ENCODE measurements around the gene SNX25. TPM values are rescaled to one million over a fixed set of nuclear protein-coding genes. Genes with fewer than 3 reads are reported as not detected.
"Not testable (repeated sequence)": the region's sequence is repeated elsewhere in the genome, so short reads cannot be mapped to it uniquely, and the experiment has no call there.

Gene SNX25
- total RNA-seq, 1 donor from 2014 or later = 26.4 TPM

GRCh38 chr4:185235119-185235842 is 25.9 kb downstream of the SNX25 start:
- no peak for DNase-seq

- no peak for DNase-seq
These were observed 26.6 kb downstream of the SNX25 start for GRCh38 chr4:185235843-185236503.

GRCh38 chr4:185237175-185237574 is 27.8 kb downstream of the SNX25 start:
- peak; percentile 21 for DNase-seq

- DNase-seq = no peak
These were observed 28.9 kb downstream of the SNX25 start for GRCh38 chr4:185238215-185238681.

- DNase-seq = no peak
These were observed 29.4 kb downstream of the SNX25 start for GRCh38 chr4:185238750-185239149.

- not testable (repeated sequence) for DNase-seq
These were observed 31.1 kb downstream of the SNX25 start for GRCh38 chr4:185240486-185240885.

GRCh38 chr4:185242749-185243533 is 33.5 kb downstream of the SNX25 start:
- DNase-seq = no peak

- DNase-seq = no peak
These were observed 34.5 kb downstream of the SNX25 start for GRCh38 chr4:185243879-185244278.

GRCh38 chr4:185244763-185245162 is 35.4 kb downstream of the SNX25 start:
- DNase-seq = peak; percentile 20

- no peak for DNase-seq
These were observed 37.1 kb downstream of the SNX25 start for GRCh38 chr4:185246453-185246852.

- DNase-seq = no peak
These were observed 37.8 kb downstream of the SNX25 start for GRCh38 chr4:185247151-185247550.

- DNase-seq = no peak
These were observed 39.1 kb downstream of the SNX25 start for GRCh38 chr4:185248393-185249039.

GRCh38 chr4:185249105-185249504 is 39.7 kb downstream of the SNX25 start:
- no peak for DNase-seq

GRCh38 chr4:185254434-185254833 is 45.0 kb downstream of the SNX25 start:
- DNase-seq = no peak

- no peak for DNase-seq
These were observed 46.5 kb downstream of the SNX25 start for GRCh38 chr4:185255868-185256267.

- no peak for DNase-seq
These were observed 47.0 kb downstream of the SNX25 start for GRCh38 chr4:185256446-185256845.

GRCh38 chr4:185257086-185257485 is 47.7 kb downstream of the SNX25 start:
- no peak for DNase-seq

GRCh38 chr4:185257694-185258093 is 48.3 kb downstream of the SNX25 start:
- no peak for DNase-seq

- DNase-seq = peak; percentile 78
These were observed 49.3 kb downstream of the SNX25 start for GRCh38 chr4:185258741-185259140.

- DNase-seq = no peak
These were observed 50.3 kb downstream of the SNX25 start for GRCh38 chr4:185259719-185260118.

- no peak for DNase-seq
These were observed 52.5 kb downstream of the SNX25 start for GRCh38 chr4:185261946-185262345.

GRCh38 chr4:185263419-185263818 is 54.0 kb downstream of the SNX25 start:
- DNase-seq = no peak

All from tongue (tissue), 2 donors.